HG03558 (cell line): Measurements from ENCODE around the gene ARL5C.

Source experiments
- ATAC-seq: cut with Tn5 transposase; IDR thresholded peaks from one replicate; pipeline ENCODE4 v1.9.1; 2021; ENCODE audit warnings: moderate number of reproducible peaks; ENCODE audit not compliant: unreplicated experiment; ENCODE audit errors: extremely low read depth

Gene ARL5C

DNA sequence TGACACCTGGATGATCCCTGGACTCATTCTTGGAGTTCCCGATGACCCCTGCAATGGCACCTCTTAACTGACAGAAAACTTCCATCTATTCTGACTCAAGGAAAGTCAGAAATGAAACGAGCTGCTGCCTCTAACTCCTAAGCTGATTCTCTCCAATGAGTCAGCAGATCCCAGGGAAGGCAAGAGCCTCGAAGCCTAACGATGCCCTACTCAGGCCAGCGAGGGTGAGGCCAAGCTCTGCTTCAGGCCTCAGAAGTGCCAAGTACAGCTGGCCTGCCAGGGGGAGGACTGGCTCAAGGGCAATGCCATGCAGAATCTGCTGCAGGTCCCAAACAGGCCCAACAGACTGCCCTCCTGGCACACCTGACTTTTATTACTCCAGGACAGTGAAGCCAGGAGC lies 50.8 kb downstream of the ARL5C start:
- ATAC-seq, result no peak

DNA sequence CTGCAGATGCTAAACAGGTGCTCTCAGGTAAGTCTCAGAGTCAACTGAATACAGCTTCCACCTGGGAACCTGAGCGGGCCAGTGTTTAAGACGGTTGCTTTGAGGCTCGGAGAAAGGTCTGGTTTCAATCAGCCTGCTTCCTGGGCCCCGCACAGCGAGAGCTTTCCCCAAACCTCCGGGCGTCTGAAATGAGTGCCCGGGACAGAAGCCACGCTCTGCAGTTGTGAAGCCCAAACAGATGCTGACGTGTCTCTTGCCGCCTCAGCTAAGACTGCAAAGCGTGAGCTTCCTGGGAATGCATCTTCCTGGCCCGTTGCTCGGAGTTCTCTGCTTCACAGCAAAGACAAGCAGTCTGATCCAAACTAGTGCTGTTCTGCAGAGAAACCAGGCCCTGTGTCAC lies 51.2 kb downstream of the ARL5C start:
- ATAC-seq, result no peak

DNA sequence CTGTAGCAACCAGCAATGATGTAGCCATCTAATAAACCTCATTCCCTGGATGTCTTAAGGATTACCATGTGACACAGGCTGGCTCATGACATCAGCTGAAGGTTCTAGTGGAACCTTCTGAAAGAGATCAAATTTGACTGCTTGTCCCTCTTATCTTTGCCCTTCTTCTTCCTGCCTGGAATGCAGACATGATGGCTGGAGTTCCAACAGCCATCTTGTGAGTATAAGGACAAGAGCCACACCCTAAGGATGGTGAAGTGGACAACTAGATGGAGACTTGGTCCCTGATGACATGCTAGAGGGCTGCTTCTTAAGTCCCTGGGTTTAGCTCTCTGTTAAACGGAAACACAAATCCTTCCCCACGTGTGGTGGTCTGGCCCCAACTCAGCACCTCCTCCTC lies 52.1 kb downstream of the ARL5C start:
- ATAC-seq, result no peak

DNA sequence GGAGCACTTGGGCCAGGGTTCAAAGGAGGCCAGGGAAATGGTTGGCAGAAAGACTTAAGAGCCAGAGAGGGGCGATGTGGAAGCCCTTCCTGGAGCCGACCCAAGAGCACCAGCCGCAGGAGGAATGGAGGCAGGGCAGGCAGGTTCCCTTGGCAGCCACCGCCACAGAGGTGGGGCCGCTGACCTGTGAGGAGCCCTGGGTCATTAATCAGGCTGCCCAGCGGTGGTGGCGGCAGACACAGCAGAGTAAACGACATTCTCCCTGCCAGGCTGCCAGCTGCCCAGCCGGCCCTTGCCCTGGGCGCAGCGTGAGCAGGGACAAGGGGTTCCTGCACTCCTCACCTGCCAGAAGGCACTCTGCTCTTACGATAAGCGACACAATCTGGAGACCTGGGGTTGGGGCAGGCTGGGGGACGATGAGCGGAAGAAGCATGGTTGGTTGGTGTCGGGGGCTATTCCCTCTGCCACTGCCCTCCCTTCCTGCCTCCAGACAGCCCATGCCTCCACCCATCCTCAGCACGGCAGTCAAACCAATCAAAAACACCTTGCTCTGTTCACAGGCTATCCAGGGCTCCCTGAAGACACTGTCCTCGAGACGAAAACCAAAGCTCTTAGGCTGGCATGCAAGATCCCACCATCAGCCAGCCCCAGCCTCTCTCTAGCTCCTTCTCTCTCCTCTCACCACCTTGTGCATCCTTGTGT lies 55.4 kb downstream of the ARL5C start:
- ATAC-seq, result no peak

DNA sequence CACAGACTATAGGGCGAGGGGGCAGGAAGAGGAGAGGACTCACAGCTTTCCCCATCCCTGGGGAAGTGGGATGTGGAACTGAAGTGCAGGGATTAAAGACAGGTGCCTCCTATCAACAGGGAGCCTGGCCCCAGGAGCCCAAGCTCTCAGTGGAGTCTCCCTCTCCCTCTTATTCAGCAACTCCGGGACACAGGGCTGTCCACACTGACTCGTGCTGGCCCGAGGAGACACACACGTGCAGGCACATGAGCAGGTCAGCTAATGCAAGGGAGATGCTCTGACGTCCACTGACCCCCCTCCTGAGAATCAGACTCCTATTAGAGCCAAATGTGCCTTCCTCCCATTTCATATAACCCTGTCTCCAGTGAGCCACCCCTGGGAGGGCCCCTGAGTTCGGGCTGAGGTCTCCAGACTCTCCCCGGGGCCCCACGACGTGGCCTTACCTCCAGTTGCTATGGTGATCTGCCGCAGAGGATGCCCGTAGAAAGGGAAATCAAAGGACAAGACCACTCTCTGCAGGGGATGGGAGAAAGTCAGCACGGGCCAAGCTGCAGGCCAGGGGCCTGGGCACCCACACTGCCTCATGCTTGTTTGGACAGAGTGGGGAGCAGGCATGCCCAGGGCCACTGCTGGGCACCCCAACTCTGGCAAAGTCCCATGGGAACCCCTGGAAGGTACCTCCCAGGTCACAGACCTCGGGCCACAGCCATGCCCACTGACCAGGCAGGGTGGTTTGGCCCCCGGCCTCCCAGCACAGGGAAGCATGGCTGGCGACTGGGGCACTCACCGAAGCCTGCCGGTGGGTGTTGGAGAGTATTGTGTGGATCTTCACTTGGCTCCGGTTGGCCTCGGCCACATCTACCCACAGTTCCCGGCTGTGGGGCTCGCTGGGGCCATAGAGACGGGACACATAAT lies 57.2 kb downstream of the ARL5C start:
- no peak for ATAC-seq

DNA sequence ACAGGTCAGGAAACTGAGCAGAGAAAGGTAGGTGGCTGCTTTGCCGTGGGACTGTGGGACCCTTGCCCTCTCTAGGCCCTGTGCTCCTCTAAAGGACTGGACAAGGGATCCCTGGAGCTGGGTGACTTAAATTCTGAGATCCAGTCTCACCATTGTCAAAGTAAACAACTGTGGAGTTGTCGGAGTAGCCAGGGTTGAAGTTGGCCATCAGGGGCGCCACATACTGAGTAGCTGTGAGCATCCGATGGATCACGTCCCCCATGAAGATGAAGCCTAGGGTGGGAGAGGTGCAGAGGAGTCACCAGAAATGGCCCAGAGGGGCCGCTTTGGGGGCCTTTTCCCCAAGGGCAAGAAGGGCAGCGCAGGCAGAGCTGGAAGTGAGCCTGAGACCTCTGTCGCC lies 58.0 kb downstream of the ARL5C start:
- no peak for ATAC-seq

DNA sequence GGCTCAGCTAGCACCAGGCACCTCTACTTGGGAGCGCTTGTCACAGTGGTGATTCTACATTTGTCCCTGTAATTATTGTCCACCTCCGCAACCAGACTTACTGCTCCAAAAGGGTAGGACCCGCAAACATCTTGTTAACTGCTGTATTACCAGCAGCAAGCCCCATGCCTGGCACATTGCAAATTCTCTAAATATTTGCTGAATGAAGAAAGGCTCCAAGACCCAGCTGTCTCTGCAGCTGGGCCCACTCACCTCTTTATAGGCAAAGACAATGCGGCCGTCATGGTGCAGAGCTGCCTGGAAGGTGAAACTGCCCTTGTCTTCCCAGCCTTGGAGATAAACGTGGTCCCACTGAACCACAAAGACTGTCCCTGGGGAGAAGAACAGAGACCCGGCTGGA lies 58.8 kb downstream of the ARL5C start:
- no peak for ATAC-seq
